Caco-2 (cell line): ENCODE measurements around the gene CRTAC1. TPM values are rescaled to one million over a fixed set of nuclear protein-coding genes. Genes with fewer than 3 reads are reported as not detected.

Experiments
- BruUV-seq: library from RNA; stranded (reverse); fragments of 400-500 nt; replicated peaks from 2 replicates; lab custom pipeline; 2021; lab: Mats Ljungman, UMichigan
- CTCF ChIA-PET: fragments of 300-600 bp; sonication (Branson Sonifier 250); formaldehyde crosslinking; loops from one replicate; lab custom pipeline; 2022; ENCODE audit warnings: antibody characterized with exemption; lab: Charles Lee
- POLR2A ChIA-PET: fragments of 300-600 bp; sonication (Branson Sonifier 250); formaldehyde crosslinking; loops from one replicate; lab custom pipeline; 2022; ENCODE audit warnings: antibody characterized with exemption; lab: Charles Lee
- DNase-seq, 2 experiments: peaks; one replicate each; pipeline versions ENCODE4 v3.0.0 to v3.0.0-alpha.2; 2020 to 2022
- H3K27me3 ChIP-seq: replicated peaks from 2 replicates; pipeline ENCODE4 v1.6.0; 2011; ENCODE audit warnings: low read length; ENCODE audit not compliant: control insufficient read depth, insufficient read depth
- H3K36me3 ChIP-seq: 2 replicates; pipeline ENCODE4 v1.5.1; 2011; ENCODE audit warnings: low read length; ENCODE audit not compliant: control insufficient read depth, insufficient read depth
- H3K4me1 ChIP-seq: fragments of 250-450 bp; sonication (Bioruptor Pico); 2 replicates; pipeline ENCODE4 v1.5.1; 2020; ENCODE audit warnings: mild to moderate bottlenecking
- H3K4me3 ChIP-seq: 2 replicates; pipeline ENCODE4 v1.5.1; 2011; ENCODE audit warnings: low read depth, mild to moderate bottlenecking, control low read depth, low read length
- H3K9me3 ChIP-seq: fragments of 250-450 bp; sonication (Bioruptor Pico); 2 replicates; pipeline ENCODE4 v1.5.1; 2020; ENCODE audit warnings: mild to moderate bottlenecking, moderate library complexity
- H3K27ac Mint-ChIP-seq: one replicate; pipeline ENCODE4 v1.8.0; 2022; ENCODE audit warnings: mixed read lengths; ENCODE audit not compliant: unreplicated experiment
- H3K27me3 Mint-ChIP-seq: one replicate; pipeline ENCODE4 v1.8.0; 2022; ENCODE audit warnings: mixed read lengths; ENCODE audit not compliant: insufficient read depth, unreplicated experiment
- H3K36me3 Mint-ChIP-seq: one replicate; pipeline ENCODE4 v1.8.0; 2022; ENCODE audit warnings: mild to moderate bottlenecking, mixed read lengths; ENCODE audit not compliant: insufficient read depth, unreplicated experiment
- H3K4me1 Mint-ChIP-seq: one replicate; pipeline ENCODE4 v1.8.0; 2022; ENCODE audit warnings: low read depth, mixed read lengths; ENCODE audit not compliant: unreplicated experiment
- H3K4me3 Mint-ChIP-seq: one replicate; pipeline ENCODE4 v1.8.0; 2022; ENCODE audit warnings: mild to moderate bottlenecking, moderate library complexity, mixed read lengths; ENCODE audit not compliant: unreplicated experiment
- H3K9me3 Mint-ChIP-seq: one replicate; pipeline ENCODE4 v1.8.0; 2022; ENCODE audit warnings: mixed read lengths; ENCODE audit not compliant: unreplicated experiment
- intact Hi-C: fragments of 100-400 bp; cut with micrococcal nuclease; formaldehyde crosslinking; loops from one replicate; pipeline ENCODE4 v1.10.0; 2022; ENCODE audit not compliant: unreplicated experiment
- total RNA-seq: library from RNA; stranded (reverse); gene quantifications from 2 replicates; pipeline ENCODE4 v1.2.3, GENCODE V29; 2022
- TF ChIP-seq, protein P1 (sequence below), 2 experiments: fragments of 200-600 bp in 1 of 2; IDR thresholded peaks; 1 replicate in 1 of 2; 2 replicates in 1 of 2; pipeline versions ENCODE4 v1.5.1 to v1.8.0; 2011 to 2022; ENCODE audit warnings: antibody characterized with exemption in 1 of 2, control low read depth in 1 of 2, inconsistent platforms in 1 of 2, low read depth in 1 of 2, low read length in 1 of 2, mild to moderate bottlenecking in 1 of 2, moderate library complexity in 1 of 2; ENCODE audit not compliant: insufficient read depth in 1 of 2, severe bottlenecking in 1 of 2, unreplicated experiment in 1 of 2

CRTAC1 gene
- total RNA-seq, 1 experiment from 2014 or later = not detected

DNA sequence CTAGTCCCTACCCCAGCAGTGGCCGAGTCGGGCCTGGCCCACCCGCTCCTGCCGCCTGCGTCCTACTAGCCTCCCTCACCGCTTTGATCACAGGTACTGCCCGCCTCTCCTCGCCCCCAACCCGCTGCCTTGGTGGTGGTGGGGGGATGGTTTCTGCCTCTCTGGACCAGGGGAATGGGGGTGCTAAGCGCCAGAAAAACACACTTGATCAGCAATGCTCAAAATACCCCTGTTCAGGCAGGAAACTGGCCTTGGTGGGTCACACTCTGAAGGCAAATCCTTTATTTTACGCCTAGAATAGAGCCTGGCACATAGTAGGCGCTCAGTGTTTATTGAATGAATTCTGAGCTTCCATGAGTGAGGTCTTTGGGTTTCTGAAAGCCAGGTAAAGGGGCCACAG, 1.0 kb upstream of the CRTAC1 start:
- Histone ChIP-seq H3K36me3 (no peaks in the 10 kb centered on the region), H3K4me1 (no peaks in the 10 kb centered on the region), H3K27me3 (no peaks in the 10 kb centered on the region; the same call in none of the 2 replicates), H3K4me3 (no peak overlapping the region), H3K9me3 (no peaks in the 10 kb centered on the region)
- H3K36me3 Mint-ChIP-seq = no peaks in the 10 kb centered on the region
- peaks cover 43% of the 10 kb centered on the region for H3K27me3 Mint-ChIP-seq
- intact Hi-C loops = no loop called here
- ChIA-PET CTCF (no interaction called here), POLR2A (no interaction called here)
- BruUV-seq = no TSS peak
- no peak for DNase-seq
- no peak overlapping the region for H3K27ac Mint-ChIP-seq
- TF ChIP-seq, protein P1, sequence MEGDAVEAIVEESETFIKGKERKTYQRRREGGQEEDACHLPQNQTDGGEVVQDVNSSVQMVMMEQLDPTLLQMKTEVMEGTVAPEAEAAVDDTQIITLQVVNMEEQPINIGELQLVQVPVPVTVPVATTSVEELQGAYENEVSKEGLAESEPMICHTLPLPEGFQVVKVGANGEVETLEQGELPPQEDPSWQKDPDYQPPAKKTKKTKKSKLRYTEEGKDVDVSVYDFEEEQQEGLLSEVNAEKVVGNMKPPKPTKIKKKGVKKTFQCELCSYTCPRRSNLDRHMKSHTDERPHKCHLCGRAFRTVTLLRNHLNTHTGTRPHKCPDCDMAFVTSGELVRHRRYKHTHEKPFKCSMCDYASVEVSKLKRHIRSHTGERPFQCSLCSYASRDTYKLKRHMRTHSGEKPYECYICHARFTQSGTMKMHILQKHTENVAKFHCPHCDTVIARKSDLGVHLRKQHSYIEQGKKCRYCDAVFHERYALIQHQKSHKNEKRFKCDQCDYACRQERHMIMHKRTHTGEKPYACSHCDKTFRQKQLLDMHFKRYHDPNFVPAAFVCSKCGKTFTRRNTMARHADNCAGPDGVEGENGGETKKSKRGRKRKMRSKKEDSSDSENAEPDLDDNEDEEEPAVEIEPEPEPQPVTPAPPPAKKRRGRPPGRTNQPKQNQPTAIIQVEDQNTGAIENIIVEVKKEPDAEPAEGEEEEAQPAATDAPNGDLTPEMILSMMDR (IDR thresholded peaks at IDR 0.05; ENCODE audit: insufficient read depth in 1 of 2, low read depth in 1 of 2, low read length in 1 of 2, severe bottlenecking in 1 of 2, unreplicated experiment in 1 of 2) = no peak
- no peaks in the 10 kb centered on the region for H3K4me1 Mint-ChIP-seq
- no peak overlapping the region for H3K4me3 Mint-ChIP-seq
- H3K9me3 Mint-ChIP-seq = no peaks in the 10 kb centered on the region

DNA sequence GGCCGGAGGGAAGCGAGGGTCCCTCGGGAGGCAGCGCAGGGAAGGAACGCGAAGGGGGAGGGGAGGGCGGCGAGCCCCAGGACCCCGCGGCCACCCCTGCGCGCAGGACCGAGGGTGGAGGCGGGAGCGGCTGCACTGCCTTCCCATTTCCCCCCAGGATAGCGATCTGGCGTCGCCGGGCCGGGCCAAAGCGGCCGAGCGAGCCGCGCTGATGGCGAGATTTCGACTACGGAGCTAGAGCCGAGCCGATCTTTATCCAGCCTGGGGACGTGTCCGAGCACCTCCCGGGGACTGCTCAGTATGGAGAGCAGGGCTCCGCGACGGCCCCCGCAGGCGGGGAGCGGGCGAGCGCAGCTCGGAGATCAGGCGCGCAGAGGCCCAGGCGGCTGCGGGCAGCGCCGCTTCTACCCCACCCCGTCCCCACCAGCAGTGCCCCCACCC, 590 bp upstream of the CRTAC1 start:
- no peaks in the 10 kb centered on the region for H3K9me3 ChIP-seq
- Mint-ChIP-seq H3K36me3 (no peaks in the 10 kb centered on the region), H3K27me3 (peaks cover 39% of the 10 kb centered on the region), H3K27ac (no peak overlapping the region), H3K9me3 (no peaks in the 10 kb centered on the region), H3K4me1 (no peaks in the 10 kb centered on the region), H3K4me3 (no peak overlapping the region)
- no peak overlapping the region for H3K4me3 ChIP-seq
- H3K36me3 ChIP-seq = no peaks in the 10 kb centered on the region
- no TSS peak for BruUV-seq
- no peaks in the 10 kb centered on the region; the same call in none of the 2 replicates for H3K27me3 ChIP-seq
- ChIA-PET POLR2A (no interaction called here), CTCF (no interaction called here)
- intact Hi-C loops = no loop called here
- H3K4me1 ChIP-seq = no peaks in the 10 kb centered on the region
- DNase-seq = no peak
- TF ChIP-seq, protein P1 (IDR thresholded peaks at IDR 0.05; ENCODE audit: insufficient read depth in 1 of 2, low read depth in 1 of 2, low read length in 1 of 2, severe bottlenecking in 1 of 2, unreplicated experiment in 1 of 2) = no peak

DNA sequence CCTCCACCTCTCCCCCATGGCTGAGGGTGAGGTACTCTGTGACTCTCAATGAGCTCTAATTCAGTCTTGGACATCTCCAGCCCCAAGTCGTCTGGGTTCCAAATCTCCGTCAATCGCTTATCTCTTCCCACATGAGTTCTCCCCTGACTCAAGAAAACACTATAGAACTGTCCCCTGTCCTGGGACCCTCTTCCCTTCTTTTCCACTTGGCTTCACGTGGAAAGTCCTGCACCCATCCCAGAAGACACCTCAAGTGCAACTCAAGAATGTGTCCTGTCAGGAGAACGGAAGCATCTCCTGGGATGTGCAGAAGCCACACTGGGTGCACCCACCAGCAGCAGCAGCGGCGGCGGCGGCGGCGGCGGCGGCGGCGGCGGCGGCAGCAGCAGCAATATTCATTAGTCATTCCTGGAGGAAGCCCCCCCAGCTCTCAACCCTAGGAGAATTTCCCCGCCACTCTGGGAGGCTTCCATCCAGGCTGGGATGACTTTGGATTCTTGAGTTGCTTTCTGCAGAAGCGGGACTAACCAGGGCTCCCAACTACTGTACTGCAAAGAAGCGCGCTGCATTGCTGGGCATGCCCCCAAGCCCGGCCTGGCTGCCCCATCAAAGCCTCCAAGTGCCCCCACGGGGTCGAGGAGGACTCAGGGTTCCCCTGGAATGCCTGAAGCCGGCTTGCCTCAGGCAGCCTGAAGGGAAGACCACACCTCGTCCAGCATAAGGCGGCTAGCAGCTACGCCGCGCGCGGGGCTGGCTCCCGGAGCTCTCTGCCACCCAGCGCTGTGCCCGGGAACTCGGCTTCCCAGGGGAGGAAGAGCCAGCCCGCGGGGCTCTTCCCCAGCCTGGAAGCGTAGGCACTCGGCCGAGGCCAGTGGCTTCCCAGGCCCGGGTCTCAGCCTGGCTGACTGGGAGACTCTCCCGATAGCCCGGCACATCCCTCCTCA, 1.0 kb downstream of the CRTAC1 start:
- H3K9me3 ChIP-seq = no peaks in the 10 kb centered on the region
- POLR2A ChIA-PET = no interaction called here
- CTCF ChIA-PET = interaction anchor here (0.6 kb wide), 1 partner anchor 12 kb away, joined by 3 read pairs; no protein-coding TSS in a partner anchor
- Mint-ChIP-seq H3K9me3 (no peaks in the 10 kb centered on the region), H3K36me3 (no peaks in the 10 kb centered on the region), H3K4me1 (no peaks in the 10 kb centered on the region), H3K27me3 (peaks cover 33% of the 10 kb centered on the region), H3K27ac (no peak overlapping the region), H3K4me3 (no peak overlapping the region)
- TF ChIP-seq, protein P1 (IDR thresholded peaks at IDR 0.05; ENCODE audit: insufficient read depth in 1 of 2, low read depth in 1 of 2, low read length in 1 of 2, severe bottlenecking in 1 of 2, unreplicated experiment in 1 of 2) = no peak
- no peak overlapping the region for H3K4me3 ChIP-seq
- no peaks in the 10 kb centered on the region for H3K4me1 ChIP-seq
- no TSS peak for BruUV-seq
- DNase-seq = no peak
- intact Hi-C loops = no loop called here
- H3K27me3 ChIP-seq = no peaks in the 10 kb centered on the region; the same call in 1 of the 2 replicates
- no peaks in the 10 kb centered on the region for H3K36me3 ChIP-seq
